ENCODE results near the gene HFM1.

The HFM1 gene

DNA sequence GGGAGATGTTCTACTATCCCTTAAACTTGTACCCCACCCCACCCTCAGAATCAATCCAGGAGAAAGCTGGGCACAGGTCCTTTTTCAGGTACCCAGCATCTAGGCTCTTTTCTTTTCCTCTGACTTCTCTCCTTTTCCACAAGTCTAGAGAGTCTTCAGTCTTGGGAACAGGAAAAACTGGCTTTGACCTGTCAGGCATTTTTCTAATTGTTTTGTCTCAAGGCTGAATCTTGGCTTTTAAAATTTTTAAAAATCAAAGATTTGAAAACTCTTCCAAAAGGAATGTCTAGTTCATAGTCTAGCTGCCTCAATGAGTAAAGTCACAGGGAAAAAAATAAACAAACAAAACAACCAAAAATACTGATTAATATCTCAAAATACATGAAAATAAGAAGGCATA is 161.5 kb downstream of the HFM1 start:
- DNase-seq = no peak

DNA sequence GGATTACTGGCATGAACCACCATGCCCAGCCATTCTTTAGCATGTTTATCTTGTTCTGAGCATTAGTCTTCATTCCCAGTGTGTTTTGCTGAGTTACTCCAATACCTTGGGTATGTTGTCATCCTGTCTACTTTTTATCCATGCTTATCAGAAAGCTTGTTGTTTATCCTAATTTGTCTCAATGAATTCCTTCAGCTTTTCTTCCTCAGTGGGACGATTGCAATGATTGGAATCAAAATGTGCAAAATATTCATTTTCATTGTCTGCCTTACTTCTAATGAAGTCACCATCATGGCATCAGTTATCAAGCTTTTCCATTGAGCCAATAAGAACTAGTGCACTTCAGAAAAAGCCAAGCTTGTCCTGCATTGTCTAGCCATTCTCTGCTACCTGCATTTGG is 170.5 kb downstream of the HFM1 start:
- no peak for DNase-seq

DNA sequence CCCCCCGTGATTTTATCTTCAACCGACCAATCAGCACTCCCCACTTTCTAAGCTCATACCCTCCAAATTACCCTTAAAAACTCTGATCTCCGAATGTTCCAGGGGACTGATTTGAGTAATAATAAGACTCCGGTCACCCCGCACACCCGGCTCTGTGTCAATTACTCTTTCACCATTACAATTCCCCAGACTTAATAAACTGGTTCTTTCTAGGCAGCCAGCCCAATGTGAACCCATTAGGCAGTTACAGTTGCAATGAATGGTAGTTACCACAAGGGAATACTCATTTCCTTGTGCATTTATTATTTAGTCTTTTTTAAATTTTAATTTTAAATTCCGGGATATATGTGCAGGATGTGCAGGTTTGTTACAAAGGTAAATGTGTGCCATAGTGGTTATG is 177.9 kb downstream of the HFM1 start:
- DNase-seq = no peak

DNA sequence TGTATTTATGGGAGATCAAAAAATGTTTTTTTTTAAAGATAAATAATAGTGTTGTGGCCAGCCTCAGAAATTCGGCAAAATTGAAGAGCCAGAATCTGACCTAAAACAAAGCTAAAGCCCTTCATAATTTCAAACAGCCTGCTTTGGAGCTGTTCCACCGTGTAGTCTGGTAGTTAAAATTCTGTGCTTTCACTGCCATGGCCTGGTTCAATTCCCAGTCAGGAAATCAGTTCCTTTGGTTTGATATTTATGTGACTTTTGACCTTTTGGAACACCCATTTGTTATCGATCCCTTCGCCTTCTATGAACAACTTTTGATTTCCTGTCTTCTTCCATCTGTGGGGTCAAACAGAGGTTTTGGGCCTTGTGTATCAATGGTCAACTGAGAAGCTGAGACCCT is 179.8 kb downstream of the HFM1 start:
- no peak for DNase-seq

GRCh38 chr1:91221017-91221416 is 183.6 kb downstream of the HFM1 start:
- DNase-seq = no peak

DNA sequence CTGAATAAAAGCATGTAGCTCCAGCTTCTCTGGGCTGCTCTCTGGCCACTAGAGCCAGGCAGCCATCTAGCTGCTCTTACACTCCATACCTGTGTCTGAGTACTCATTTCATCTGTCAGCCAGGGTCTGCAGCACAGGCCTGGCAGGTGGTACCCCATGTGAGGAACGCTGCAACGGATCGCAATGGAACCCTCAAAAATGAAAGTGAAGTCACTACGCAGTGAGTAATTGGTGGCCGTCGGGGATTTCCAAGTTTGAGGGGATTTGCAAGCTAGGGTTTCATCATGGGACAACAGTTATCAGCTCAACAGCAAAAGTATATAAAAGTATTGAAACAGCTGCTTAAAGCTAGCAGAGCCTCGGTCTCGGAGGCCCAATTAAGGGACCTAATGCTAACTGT is 186.7 kb downstream of the HFM1 start:
- no peak for DNase-seq
